Right lung (tissue), 5 donors: Measurements from ENCODE around the gene TNIK. TPM values are rescaled to one million over a fixed set of nuclear protein-coding genes. Genes with fewer than 3 reads are reported as not detected.
"Not testable (repeated sequence)": the region's sequence is repeated elsewhere in the genome, so short reads cannot be mapped to it uniquely, and the experiment has no call there.

Source experiments
- DNase-seq, 2 donors: peaks; one replicate each; pipeline ENCODE4 v3.0.0-alpha.2; 2013
- polyA plus RNA-seq, 5 donors: library from polyadenylated mRNA; unstranded; fragments of 120-200 nt; gene quantifications; one replicate each; pipeline versions ENCODE4 v1.2.1 to v1.2.3, GENCODE V29; 2013; ENCODE audit warnings: inconsistent platforms in 1 of 5, low replicate concordance in 1 of 5; ENCODE audit not compliant: insufficient read length in 5 of 5, insufficient read depth in 1 of 5

Gene TNIK
- polyA plus RNA-seq, 5 donors: 11.5 to 21.1 (median 16.2) TPM

- DNase-seq: no peak
These were observed 202.7 kb downstream of the TNIK start for GRCh38 chr3:171257251-171258203.

- no peak for DNase-seq
These were observed 203.6 kb downstream of the TNIK start for GRCh38 chr3:171256445-171257250.

- DNase-seq: no peak
These were observed 204.9 kb downstream of the TNIK start for GRCh38 chr3:171255236-171255806.

- no peak for DNase-seq
These were observed 205.9 kb downstream of the TNIK start for GRCh38 chr3:171254315-171254714.

- DNase-seq: no peak
These were observed 208.4 kb downstream of the TNIK start for GRCh38 chr3:171251835-171252234.

GRCh38 chr3:171250444-171250843, 209.8 kb downstream of the TNIK start:
- DNase-seq: no peak

- no peak for DNase-seq
These were observed 211.0 kb downstream of the TNIK start for GRCh38 chr3:171249245-171249644.

- DNase-seq: no peak
These were observed 211.6 kb downstream of the TNIK start for GRCh38 chr3:171248426-171249111.

GRCh38 chr3:171245796-171246765, 214.1 kb downstream of the TNIK start:
- no peak for DNase-seq

- DNase-seq: no peak
These were observed 217.3 kb downstream of the TNIK start for GRCh38 chr3:171242951-171243350.

- no peak for DNase-seq
These were observed 218.0 kb downstream of the TNIK start for GRCh38 chr3:171242170-171242569.

GRCh38 chr3:171241655-171242054, 218.6 kb downstream of the TNIK start:
- DNase-seq: not testable (repeated sequence)

- DNase-seq: no peak
These were observed 219.7 kb downstream of the TNIK start for GRCh38 chr3:171240504-171240835.

- no peak for DNase-seq
These were observed 220.3 kb downstream of the TNIK start for GRCh38 chr3:171239757-171240503.

- no peak for DNase-seq
These were observed 223.2 kb downstream of the TNIK start for GRCh38 chr3:171237009-171237385.

GRCh38 chr3:171236265-171237008, 223.8 kb downstream of the TNIK start:
- no peak for DNase-seq

GRCh38 chr3:171234298-171235010, 225.8 kb downstream of the TNIK start:
- DNase-seq: no peak

GRCh38 chr3:171231361-171231760, 228.8 kb downstream of the TNIK start:
- DNase-seq: no peak
